ENCODE data around the gene FGD6.
"Not testable (repeated sequence)": the region's sequence is repeated elsewhere in the genome, so short reads cannot be mapped to it uniquely, and the experiment has no call there.

FGD6 gene

DNA sequence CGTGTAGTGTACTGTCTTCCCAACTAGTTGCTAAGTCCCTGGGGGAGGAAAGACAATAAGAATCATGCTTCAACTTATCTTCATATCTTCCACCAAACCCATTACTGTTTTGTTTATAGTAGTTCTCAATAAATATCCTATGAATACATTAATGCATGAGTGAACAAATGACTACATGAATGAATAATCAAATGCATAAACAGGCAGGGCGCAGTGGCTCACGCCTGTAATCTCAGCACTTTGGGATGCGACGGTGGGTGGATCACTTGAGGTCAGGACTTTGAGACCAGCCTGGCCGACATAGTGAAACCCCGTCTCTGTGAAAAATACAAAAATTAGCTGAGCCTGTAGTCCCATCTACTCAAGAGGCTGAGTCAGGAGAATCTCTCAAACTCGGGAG is 111.7 kb downstream of the FGD6 start:
- H3K27ac ChIP-seq: no peak overlapping the region
- TF ChIP-seq, protein P1, sequence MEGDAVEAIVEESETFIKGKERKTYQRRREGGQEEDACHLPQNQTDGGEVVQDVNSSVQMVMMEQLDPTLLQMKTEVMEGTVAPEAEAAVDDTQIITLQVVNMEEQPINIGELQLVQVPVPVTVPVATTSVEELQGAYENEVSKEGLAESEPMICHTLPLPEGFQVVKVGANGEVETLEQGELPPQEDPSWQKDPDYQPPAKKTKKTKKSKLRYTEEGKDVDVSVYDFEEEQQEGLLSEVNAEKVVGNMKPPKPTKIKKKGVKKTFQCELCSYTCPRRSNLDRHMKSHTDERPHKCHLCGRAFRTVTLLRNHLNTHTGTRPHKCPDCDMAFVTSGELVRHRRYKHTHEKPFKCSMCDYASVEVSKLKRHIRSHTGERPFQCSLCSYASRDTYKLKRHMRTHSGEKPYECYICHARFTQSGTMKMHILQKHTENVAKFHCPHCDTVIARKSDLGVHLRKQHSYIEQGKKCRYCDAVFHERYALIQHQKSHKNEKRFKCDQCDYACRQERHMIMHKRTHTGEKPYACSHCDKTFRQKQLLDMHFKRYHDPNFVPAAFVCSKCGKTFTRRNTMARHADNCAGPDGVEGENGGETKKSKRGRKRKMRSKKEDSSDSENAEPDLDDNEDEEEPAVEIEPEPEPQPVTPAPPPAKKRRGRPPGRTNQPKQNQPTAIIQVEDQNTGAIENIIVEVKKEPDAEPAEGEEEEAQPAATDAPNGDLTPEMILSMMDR (conservative IDR thresholded peaks at IDR 0.05): no peak

GRCh38 chr12:95104919-95105452 is 112.3 kb downstream of the FGD6 start:
- H3K27ac ChIP-seq: no peak overlapping the region
- TF ChIP-seq, protein P1 (conservative IDR thresholded peaks at IDR 0.05): no peak

- TF ChIP-seq, protein P1 (conservative IDR thresholded peaks at IDR 0.05): no peak
- peak overlapping the region; percentile 54 for H3K27ac ChIP-seq
These were observed 114.2 kb downstream of the FGD6 start for GRCh38 chr12:95102916-95103671.

- not testable (repeated sequence) for H3K27ac ChIP-seq
These were observed 115.3 kb downstream of the FGD6 start for GRCh38 chr12:95101957-95102356.

GRCh38 chr12:95100264-95101190 is 116.7 kb downstream of the FGD6 start:
- H3K27ac ChIP-seq: no peak overlapping the region

GRCh38 chr12:95099270-95099790 is 117.9 kb downstream of the FGD6 start:
- no peak overlapping the region for H3K27ac ChIP-seq
- TF ChIP-seq, protein P1 (conservative IDR thresholded peaks at IDR 0.05): no peak

More at GRCh38 chr12:95100264-95101190, 116.7 kb downstream of the FGD6 start:
- TF ChIP-seq, protein P1 (conservative IDR thresholded peaks at IDR 0.05): no peak

GRCh38 chr12:95096852-95097251 is 120.4 kb downstream of the FGD6 start:
- TF ChIP-seq, protein P1 (conservative IDR thresholded peaks at IDR 0.05): no peak
- H3K27ac ChIP-seq: peak overlapping the region; percentile 33

Measured in VCaP (cell line).